Measurements from ENCODE around the gene ONECUT3.

GRCh38 chr19:1728816-1729567, 24.3 kb upstream of the ONECUT3 start:
- no peak for TF ChIP-seq CTCF (tag by site-specific recombination; IDR thresholded peaks at IDR 0.05)
- TF ChIP-seq ZBTB8A (tag by site-specific recombination; IDR thresholded peaks at IDR 0.05) = no peak
- TF ChIP-seq KLF10 (tag by site-specific recombination; IDR thresholded peaks at IDR 0.05) = no peak
- no peak for TF ChIP-seq PRDM1 (tag by site-specific recombination; IDR thresholded peaks at IDR 0.05)
- TF ChIP-seq PATZ1 (tag by site-specific recombination; IDR thresholded peaks at IDR 0.05) = no peak
- TF ChIP-seq ZBTB26 (tag by site-specific recombination; optimal IDR thresholded peaks at IDR 0.05) = no peak
- no peak for TF ChIP-seq ATF2 (tag by site-specific recombination; IDR thresholded peaks at IDR 0.05; ENCODE audit: low read depth)

All from HEK293 (cell line).